H9 (cell line): ENCODE measurements around the gene PPHLN1. TPM values are rescaled to one million over a fixed set of nuclear protein-coding genes. Genes with fewer than 3 reads are reported as not detected.
"Not testable (repeated sequence)": the region's sequence is repeated elsewhere in the genome, so short reads cannot be mapped to it uniquely, and the experiment has no call there.

Experiments used
- DNase-seq: peaks from one replicate; pipeline ENCODE4 v3.0.0-alpha.2; 2017
- H2AFZ ChIP-seq: one replicate; pipeline ENCODE4 v1.6.1; 2013; ENCODE audit warnings: mild to moderate bottlenecking, low read length, control low read depth, moderate library complexity
- H2AK5ac ChIP-seq: 2 replicates; pipeline ENCODE4 v1.6.1; 2013; ENCODE audit warnings: low read length, control low read depth, mixed read lengths; ENCODE audit not compliant: insufficient read length
- H2BK120ac ChIP-seq: one replicate; pipeline ENCODE4 v1.6.1; 2013; ENCODE audit warnings: low read depth, mild to moderate bottlenecking, low read length, control low read depth, inconsistent platforms; ENCODE audit not compliant: poor library complexity, severe bottlenecking
- H2BK12ac ChIP-seq: 2 replicates; pipeline ENCODE4 v1.6.1; 2013; ENCODE audit warnings: low read length, control low read depth, mixed read lengths, low read depth; ENCODE audit not compliant: insufficient read length
- H2BK15ac ChIP-seq: 2 replicates; pipeline ENCODE4 v1.6.1; 2013; ENCODE audit warnings: low read depth, low read length, control low read depth
- H2BK20ac ChIP-seq: one replicate; pipeline ENCODE4 v1.6.1; 2013; ENCODE audit warnings: low read depth, mild to moderate bottlenecking, low read length, control low read depth, inconsistent platforms; ENCODE audit not compliant: poor library complexity, severe bottlenecking
- H2BK5ac ChIP-seq: 2 replicates; pipeline ENCODE4 v1.6.1; 2013; ENCODE audit warnings: low read length, control low read depth, mixed read lengths; ENCODE audit not compliant: insufficient read length
- H3K14ac ChIP-seq: 2 replicates; pipeline ENCODE4 v1.6.1; 2013; ENCODE audit warnings: low read length, control low read depth; ENCODE audit not compliant: insufficient read depth
- H3K18ac ChIP-seq: 2 replicates; pipeline ENCODE4 v1.6.1; 2013; ENCODE audit warnings: low read depth, mild to moderate bottlenecking, mixed read lengths, low read length, control low read depth; ENCODE audit not compliant: insufficient read length
- H3K23ac ChIP-seq: 2 replicates; pipeline ENCODE4 v1.6.1; 2013; ENCODE audit warnings: low read length, control low read depth, mixed read lengths, low read depth; ENCODE audit not compliant: insufficient read length
- H3K23me2 ChIP-seq: 2 replicates; pipeline ENCODE4 v1.6.1; 2013; ENCODE audit warnings: low read depth, mild to moderate bottlenecking, mixed read lengths, low read length, control low read depth; ENCODE audit not compliant: insufficient read length, poor library complexity, severe bottlenecking
- H3K27ac ChIP-seq: 2 replicates; pipeline ENCODE4 v1.5.1; 2013; ENCODE audit warnings: low read length, control low read depth, mixed read lengths, low read depth; ENCODE audit not compliant: insufficient read length
- H3K27me3 ChIP-seq: 2 replicates; pipeline ENCODE4 v1.6.1; 2013; ENCODE audit warnings: low read length, control low read depth, inconsistent platforms; ENCODE audit not compliant: insufficient read depth
- H3K4ac ChIP-seq: 2 replicates; pipeline ENCODE4 v1.6.1; 2013; ENCODE audit warnings: low read depth, mild to moderate bottlenecking, control low read depth, inconsistent platforms, low read length, moderate library complexity
- H3K4me1 ChIP-seq: 2 replicates; pipeline ENCODE4 v1.6.1; 2013; ENCODE audit warnings: low read length, control low read depth, inconsistent platforms; ENCODE audit not compliant: insufficient read depth
- H3K4me2 ChIP-seq: 2 replicates; pipeline ENCODE4 v1.6.1; 2013; ENCODE audit warnings: low read length, control low read depth, mixed read lengths; ENCODE audit not compliant: insufficient read length, insufficient read depth
- H3K56ac ChIP-seq: 2 replicates; pipeline ENCODE4 v1.6.1; 2013; ENCODE audit warnings: low read depth, mild to moderate bottlenecking, mixed read lengths, low read length, control low read depth; ENCODE audit not compliant: insufficient read length
- H3K79me1 ChIP-seq: 2 replicates; pipeline ENCODE4 v1.6.1; 2013; ENCODE audit warnings: low read depth, mild to moderate bottlenecking, moderate library complexity, low read length, control low read depth, inconsistent platforms; ENCODE audit not compliant: insufficient read depth, poor library complexity, severe bottlenecking
- H3K79me2 ChIP-seq: 2 replicates; pipeline ENCODE4 v1.6.1; 2013; ENCODE audit warnings: low read length, control low read depth, inconsistent platforms; ENCODE audit not compliant: insufficient read depth
- H3K9ac ChIP-seq: 2 replicates; pipeline ENCODE4 v1.6.1; 2013; ENCODE audit warnings: low read length, control low read depth, mixed read lengths; ENCODE audit not compliant: insufficient read length; ENCODE audit errors: extremely low read depth
- H3K9me3 ChIP-seq: one replicate; pipeline ENCODE4 v1.6.1; 2013; ENCODE audit warnings: low read depth, low read length, inconsistent platforms; ENCODE audit not compliant: control insufficient read depth
- H3T11ph ChIP-seq: one replicate; pipeline ENCODE4 v1.6.1; 2013; ENCODE audit warnings: mild to moderate bottlenecking, low read length, control low read depth, inconsistent platforms
- H4K20me1 ChIP-seq: one replicate; pipeline ENCODE4 v1.6.1; 2013; ENCODE audit not compliant: control insufficient read depth, insufficient read length, insufficient read depth
- H4K5ac ChIP-seq: 2 replicates; pipeline ENCODE4 v1.6.1; 2013; ENCODE audit warnings: low read depth, mild to moderate bottlenecking, mixed read lengths, low read length, control low read depth; ENCODE audit not compliant: insufficient read length
- H4K8ac ChIP-seq: replicated peaks from 2 replicates; pipeline ENCODE4 v1.6.1; 2013; ENCODE audit warnings: low read length, control low read depth, mixed read lengths, low read depth; ENCODE audit not compliant: insufficient read length
- H4K91ac ChIP-seq: 2 replicates; pipeline ENCODE4 v1.6.1; 2013; ENCODE audit warnings: low read depth, mild to moderate bottlenecking, moderate library complexity, mixed read lengths, low read length, control low read depth; ENCODE audit not compliant: insufficient read length
- H3K27ac Mint-ChIP-seq, 3 experiments: 2 replicates in 2 of 3; 3 replicates in 1 of 3; pipeline ENCODE4 v1.8.0; 2020 to 2021; ENCODE audit warnings: mixed read lengths in 3 of 3, mild to moderate bottlenecking in 1 of 3, moderate library complexity in 1 of 3
- H3K27me3 Mint-ChIP-seq: 2 replicates; pipeline ENCODE4 v1.8.0; 2021; ENCODE audit warnings: low read depth, mild to moderate bottlenecking, moderate library complexity, mixed read lengths
- H3K36me3 Mint-ChIP-seq, 3 experiments: 2 replicates in 2 of 3; 3 replicates in 1 of 3; pipeline ENCODE4 v1.8.0; 2020 to 2021; ENCODE audit warnings: low read depth in 3 of 3, mixed read lengths in 3 of 3; ENCODE audit not compliant: insufficient read depth in 1 of 3
- H3K4me1 Mint-ChIP-seq, 2 experiments: 2 replicates each; pipeline ENCODE4 v1.8.0; 2020; ENCODE audit warnings: mixed read lengths in 2 of 2
- H3K4me3 Mint-ChIP-seq, 2 experiments: 2 replicates in 1 of 2; 3 replicates in 1 of 2; pipeline ENCODE4 v1.8.0; 2020 to 2021; ENCODE audit warnings: mild to moderate bottlenecking in 2 of 2, mixed read lengths in 2 of 2, moderate library complexity in 1 of 2
- H3K9me3 Mint-ChIP-seq, 2 experiments: 2 replicates in 1 of 2; 3 replicates in 1 of 2; pipeline ENCODE4 v1.8.0; 2020; ENCODE audit warnings: mild to moderate bottlenecking in 2 of 2, mixed read lengths in 2 of 2, moderate library complexity in 1 of 2
- WGBS: extraction: QIAGEN DNeasy Blood & Tissue Kit; methylation state at CpG from one replicate; pipeline ENCODE4 v1.1.7; 2013; ENCODE audit warnings: missing lambda C conversion rate, low lambda C conversion rate, mixed read lengths; ENCODE audit not compliant: insufficient read length; ENCODE audit errors: extremely low coverage; 5-methylcytosine and 5-hydroxymethylcytosine counted together
- total RNA-seq: library from RNA; stranded (reverse); gene quantifications from 2 replicates; pipeline ENCODE4 v1.2.1, GENCODE V29; 2021
- TF ChIP-seq, protein P1 (sequence below): fragments of 200-600 bp; sonication (generic); conservative IDR thresholded peaks from 3 replicates; pipeline ENCODE4 v1.8.0; 2021; ENCODE audit warnings: antibody characterized with exemption, mild to moderate bottlenecking

Gene PPHLN1
- total RNA-seq, 1 experiment from 2014 or later: 66.2 TPM

DNA sequence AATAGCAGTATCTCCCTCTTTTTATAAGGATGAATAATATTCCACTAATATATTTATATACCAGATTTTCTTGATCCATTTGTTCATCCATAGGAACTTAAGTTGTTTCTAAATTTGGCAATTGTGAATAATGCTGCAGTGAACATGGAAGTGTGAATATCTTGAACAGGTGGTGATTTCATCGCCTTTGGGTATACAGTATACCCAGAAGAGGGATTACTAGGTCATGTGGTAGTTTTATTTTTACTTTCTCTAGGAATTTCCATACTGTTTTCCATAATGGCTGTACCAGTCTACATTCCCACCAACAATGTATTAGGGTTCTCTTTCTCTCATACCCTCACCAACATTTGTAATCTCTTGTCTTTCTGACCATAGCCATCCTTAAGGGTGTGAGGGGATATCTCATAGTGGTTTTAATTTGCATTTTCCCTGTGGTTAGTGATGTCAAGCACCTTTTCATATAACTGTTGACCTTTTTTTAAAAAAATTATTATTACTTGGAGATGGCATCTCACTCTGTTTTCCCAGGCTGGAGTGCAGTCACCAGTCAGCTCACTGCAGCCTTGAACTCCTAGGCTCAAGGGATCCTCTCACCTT is 20.5 kb downstream of the PPHLN1 start:
- Histone ChIP-seq H2BK120ac (no peak overlapping the region), H3K23ac (no peak overlapping the region), H3K9ac (no peak overlapping the region), H3K23me2 (no peaks in the 10 kb centered on the region), H3K56ac (no peak overlapping the region), H4K20me1 (no peaks in the 10 kb centered on the region), H3K27ac (no peak overlapping the region), H3K79me1 (no peaks in the 10 kb centered on the region), H2BK20ac (no peak overlapping the region), H4K8ac (no peak overlapping the region), H3K79me2 (peaks cover 2% of the 10 kb centered on the region; the same call in 1 of the 2 replicates), H2BK12ac (no peak overlapping the region), H3K4ac (no peak overlapping the region), H2BK5ac (no peak overlapping the region), H3K18ac (no peak overlapping the region), H3T11ph (no peak overlapping the region), H3K14ac (no peak overlapping the region), H2AK5ac (no peak overlapping the region), H3K9me3 (no peaks in the 10 kb centered on the region), H4K5ac (no peak overlapping the region), H2BK15ac (no peak overlapping the region), H3K27me3 (no peaks in the 10 kb centered on the region), H2AFZ (no peak overlapping the region), H3K4me2 (no peak overlapping the region), H3K4me1 (no peaks in the 10 kb centered on the region), H4K91ac (no peak overlapping the region)
- no peak for DNase-seq
- WGBS: no CpG with 5 or more reads among the region's 1 CpG
- TF ChIP-seq, protein P1, sequence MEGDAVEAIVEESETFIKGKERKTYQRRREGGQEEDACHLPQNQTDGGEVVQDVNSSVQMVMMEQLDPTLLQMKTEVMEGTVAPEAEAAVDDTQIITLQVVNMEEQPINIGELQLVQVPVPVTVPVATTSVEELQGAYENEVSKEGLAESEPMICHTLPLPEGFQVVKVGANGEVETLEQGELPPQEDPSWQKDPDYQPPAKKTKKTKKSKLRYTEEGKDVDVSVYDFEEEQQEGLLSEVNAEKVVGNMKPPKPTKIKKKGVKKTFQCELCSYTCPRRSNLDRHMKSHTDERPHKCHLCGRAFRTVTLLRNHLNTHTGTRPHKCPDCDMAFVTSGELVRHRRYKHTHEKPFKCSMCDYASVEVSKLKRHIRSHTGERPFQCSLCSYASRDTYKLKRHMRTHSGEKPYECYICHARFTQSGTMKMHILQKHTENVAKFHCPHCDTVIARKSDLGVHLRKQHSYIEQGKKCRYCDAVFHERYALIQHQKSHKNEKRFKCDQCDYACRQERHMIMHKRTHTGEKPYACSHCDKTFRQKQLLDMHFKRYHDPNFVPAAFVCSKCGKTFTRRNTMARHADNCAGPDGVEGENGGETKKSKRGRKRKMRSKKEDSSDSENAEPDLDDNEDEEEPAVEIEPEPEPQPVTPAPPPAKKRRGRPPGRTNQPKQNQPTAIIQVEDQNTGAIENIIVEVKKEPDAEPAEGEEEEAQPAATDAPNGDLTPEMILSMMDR: no peak
- Mint-ChIP-seq H3K4me1 (peaks cover 3 to 8% of the 10 kb centered on the region in 2 experiments; a peak in 2 of 4 replicates), H3K4me3 (no peak overlapping the region), H3K9me3 (peaks cover 15 to 16% of the 10 kb centered on the region in 2 experiments), H3K36me3 (peaks cover 18 to 26% (median 18%) of the 10 kb centered on the region in 3 experiments), H3K27ac (no peak overlapping the region), H3K27me3 (no peaks in the 10 kb centered on the region)

GRCh38 chr12:42349119-42350020 is 23.4 kb downstream of the PPHLN1 start:
- H3K4ac ChIP-seq, H3K4me1 Mint-ChIP-seq, H2BK120ac ChIP-seq, H2AK5ac ChIP-seq, H3K23ac ChIP-seq, H4K8ac ChIP-seq, H2AFZ ChIP-seq, H4K91ac ChIP-seq, H3K9me3 ChIP-seq, H2BK12ac ChIP-seq, H2BK15ac ChIP-seq, H3T11ph ChIP-seq, H2BK20ac ChIP-seq, H3K4me1 ChIP-seq, H4K20me1 ChIP-seq, H3K27ac ChIP-seq, H3K23me2 ChIP-seq, H3K9ac ChIP-seq, H4K5ac ChIP-seq, H3K79me2 ChIP-seq, H3K56ac ChIP-seq, DNase-seq, H3K27me3 Mint-ChIP-seq, H3K4me2 ChIP-seq, H3K4me3 Mint-ChIP-seq, H2BK5ac ChIP-seq, H3K18ac ChIP-seq, H3K79me1 ChIP-seq, H3K27me3 ChIP-seq, H3K14ac ChIP-seq: not testable (repeated sequence)
- Mint-ChIP-seq H3K9me3 (peaks cover 15 to 16% of the 10 kb centered on the region in 2 experiments), H3K36me3 (peaks cover 29 to 33% (median 29%) of the 10 kb centered on the region in 3 experiments), H3K27ac (peak overlapping the region in 1 of 3 experiments; percentile 61; a peak in 1 of 7 replicates)
- WGBS: no CpG with 5 or more reads among the region's 16 CpGs
